GM21529 (cell line): ENCODE results near the gene LCN12.

Experiments
- ATAC-seq: cut with Tn5 transposase; IDR thresholded peaks from one replicate; pipeline ENCODE4 v1.9.1; 2021; ENCODE audit not compliant: unreplicated experiment

LCN12 gene

DNA sequence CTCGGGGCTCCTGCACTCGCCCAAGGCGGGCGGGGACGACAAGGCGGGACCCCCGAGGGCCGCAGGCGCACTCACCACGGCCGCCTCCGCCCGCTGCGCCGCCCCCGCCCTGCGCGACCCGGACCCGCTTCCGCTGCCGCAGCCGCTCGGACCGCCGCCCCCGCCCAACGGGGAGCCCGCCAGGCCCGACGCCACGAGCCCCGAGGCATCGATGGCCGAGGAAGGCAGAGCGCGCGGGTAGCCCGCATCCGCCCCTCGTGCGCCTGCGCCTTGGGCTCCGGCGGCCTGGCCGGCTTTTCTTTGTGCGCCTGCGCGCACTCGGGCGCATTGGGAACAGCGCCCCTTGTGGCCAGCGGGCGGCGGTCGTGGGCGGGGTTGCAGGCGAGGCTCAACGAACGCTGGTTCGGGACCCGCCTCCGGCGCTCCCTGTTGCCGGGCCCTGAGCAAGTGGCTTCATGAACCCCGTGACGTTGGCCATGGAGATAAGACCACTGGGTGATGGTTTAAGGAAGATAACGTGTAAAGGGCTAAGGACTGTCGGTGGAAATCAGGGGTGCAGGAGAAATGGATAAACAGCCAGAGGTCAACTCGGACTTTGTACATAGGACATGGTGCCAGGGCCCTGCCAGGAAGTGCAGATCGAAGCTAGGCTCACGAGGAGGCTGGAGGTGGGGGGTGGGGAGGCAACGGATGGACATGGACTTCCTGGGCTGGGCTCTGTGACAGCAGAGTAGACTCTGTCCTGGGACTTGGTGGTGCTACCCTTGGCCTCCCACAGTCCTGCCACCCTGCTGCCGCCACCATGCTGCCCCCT, 7.3 kb upstream of the LCN12 start, which contains the start of the genes C8G and FBXW5:
Gene C8G (plus strand): TSS at position 725 of the 814 bp plus-strand sequence. CDS start 78 bp downstream, at position 803.
Gene FBXW5 (minus strand): TSS at position 220 of the 814 bp plus-strand sequence. CDS start 655 bp downstream, outside the sequence.
- peak; percentile 62 for ATAC-seq

DNA sequence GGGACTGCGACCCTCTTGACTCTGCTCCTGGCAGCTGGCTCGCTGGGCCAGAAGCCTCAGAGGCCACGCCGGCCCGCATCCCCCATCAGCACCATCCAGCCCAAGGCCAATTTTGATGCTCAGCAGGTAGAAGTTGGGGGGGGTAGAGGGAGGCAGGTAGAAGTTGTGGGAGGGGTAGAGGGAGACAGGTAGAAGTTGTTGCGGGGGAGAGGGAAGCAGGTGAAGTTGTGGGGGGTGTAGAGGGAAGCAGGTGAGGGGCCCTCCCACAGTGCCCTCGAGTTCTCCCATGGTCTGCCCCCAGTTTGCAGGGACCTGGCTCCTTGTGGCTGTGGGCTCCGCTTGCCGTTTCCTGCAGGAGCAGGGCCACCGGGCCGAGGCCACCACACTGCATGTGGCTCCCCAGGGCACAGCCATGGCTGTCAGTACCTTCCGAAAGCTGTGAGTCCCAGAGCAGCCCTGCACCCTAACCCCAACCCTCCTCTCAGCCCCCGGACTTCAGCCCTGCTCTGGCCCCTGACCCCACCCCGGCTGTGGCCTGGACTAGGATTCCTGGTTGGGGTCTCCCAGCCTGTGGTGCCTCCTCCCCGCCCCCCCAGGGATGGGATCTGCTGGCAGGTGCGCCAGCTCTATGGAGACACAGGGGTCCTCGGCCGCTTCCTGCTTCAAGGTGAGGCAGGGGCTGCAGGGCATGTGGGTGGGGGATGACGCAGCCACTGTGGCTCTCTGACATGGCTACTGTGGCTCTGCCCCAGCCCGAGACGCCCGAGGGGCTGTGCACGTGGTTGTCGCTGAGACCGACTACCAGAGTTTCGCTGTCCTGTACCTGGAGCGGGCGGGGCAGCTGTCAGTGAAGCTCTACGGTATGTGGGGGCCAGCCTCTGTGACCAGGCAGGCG, 6.5 kb upstream of the LCN12 start:
- ATAC-seq = no peak

DNA sequence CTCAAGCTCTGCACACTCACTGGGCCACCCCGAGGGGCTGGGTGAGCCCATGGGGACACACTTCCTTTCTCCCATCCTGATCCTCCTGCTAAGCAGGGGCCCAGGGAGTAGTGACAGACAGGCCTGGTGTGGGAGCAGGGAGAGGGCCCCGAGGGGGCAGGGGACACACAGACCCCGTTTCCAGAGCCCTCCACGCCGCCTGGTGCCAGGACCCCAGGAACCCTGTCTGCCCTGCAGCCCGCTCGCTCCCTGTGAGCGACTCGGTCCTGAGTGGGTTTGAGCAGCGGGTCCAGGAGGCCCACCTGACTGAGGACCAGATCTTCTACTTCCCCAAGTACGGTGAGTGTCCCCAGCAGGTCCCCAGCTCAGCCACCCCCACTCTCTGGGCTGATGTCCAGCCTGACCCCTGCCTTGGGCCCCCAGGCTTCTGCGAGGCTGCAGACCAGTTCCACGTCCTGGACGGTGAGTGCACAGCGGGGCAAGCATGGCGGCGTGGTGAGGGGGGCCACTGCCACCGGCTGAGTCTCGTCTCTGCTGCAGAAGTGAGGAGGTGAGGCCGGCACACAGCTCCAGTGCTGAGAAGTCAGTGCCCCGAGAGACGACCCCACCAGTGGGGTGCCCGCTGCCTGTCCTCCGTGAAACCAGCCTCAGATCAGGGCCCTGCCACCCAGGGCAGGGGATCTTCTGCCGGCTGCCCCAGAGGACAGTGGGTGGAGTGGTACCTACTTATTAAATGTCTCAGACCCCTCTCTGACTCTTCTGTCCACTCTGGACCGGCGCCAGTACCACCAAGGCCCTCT, 5.6 kb upstream of the LCN12 start:
- no peak for ATAC-seq

DNA sequence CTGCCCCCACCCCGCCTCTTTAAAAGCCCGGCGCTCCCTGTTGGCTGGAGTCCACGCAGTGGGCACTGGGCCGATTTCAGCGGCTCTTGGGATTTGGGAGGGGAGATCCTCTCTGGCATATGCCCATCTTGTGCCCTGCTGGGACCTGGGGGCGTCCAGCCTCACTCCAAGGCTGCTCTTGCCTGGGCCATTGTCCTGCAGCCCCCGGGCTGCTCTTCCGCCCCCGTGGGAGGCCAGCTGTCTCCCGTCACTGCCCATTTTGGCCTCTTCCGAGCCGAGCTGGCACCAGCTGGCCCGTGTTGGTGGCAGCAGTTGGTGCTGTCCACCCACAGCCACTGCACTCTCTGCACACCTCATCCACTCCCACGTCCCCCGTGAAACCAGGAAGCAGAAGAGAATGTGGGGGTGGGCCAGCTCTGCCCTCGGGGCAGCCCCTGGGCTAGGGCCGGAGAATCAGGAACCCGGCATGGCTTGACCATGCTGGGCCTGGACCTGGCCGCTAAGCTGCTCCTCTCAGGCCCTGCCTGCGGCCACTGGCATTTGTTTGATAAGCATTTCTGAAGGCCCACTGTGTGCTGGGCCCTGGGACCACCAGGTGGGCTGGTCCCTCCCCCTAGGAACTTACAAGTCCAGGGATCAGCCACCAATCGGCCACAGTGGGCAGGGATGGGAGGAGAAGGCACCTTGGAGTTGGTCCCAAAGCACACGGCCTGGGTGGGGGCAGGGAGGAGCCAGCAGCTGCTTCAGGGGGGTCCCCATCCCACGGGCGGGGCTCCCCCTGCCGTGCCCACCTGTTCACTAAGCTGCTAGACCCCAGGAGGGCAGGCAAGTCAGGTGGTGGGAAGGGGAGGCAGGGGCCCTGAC, 4.8 kb upstream of the LCN12 start:
- ATAC-seq = no peak

DNA sequence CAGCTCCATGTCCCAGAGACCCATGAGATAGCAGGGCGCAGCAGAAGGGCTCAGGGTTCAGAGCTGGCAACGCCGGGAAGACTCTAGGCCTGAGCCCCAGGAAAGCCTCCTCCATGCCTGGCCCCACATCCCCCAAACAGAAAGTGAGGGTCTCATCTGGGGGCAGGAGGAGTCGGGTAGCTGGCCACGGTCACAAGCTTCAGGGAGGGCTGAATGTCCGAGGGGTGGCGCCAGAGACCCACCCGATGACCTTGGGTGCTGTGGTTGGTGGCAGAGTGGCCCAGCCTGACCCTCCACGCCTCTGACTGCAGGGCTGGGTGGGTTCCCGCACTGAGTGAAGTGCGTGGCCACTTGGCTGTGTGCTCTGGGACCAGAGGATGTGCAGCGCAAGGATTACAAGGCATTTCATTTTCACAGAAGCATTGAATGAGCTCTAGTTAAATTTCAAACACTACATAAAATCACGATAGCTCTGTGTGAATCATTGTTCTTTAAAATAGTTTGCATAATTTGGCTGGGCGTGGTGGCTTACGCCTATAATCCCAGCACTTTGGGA, 4.0 kb upstream of the LCN12 start:
- no peak for ATAC-seq

DNA sequence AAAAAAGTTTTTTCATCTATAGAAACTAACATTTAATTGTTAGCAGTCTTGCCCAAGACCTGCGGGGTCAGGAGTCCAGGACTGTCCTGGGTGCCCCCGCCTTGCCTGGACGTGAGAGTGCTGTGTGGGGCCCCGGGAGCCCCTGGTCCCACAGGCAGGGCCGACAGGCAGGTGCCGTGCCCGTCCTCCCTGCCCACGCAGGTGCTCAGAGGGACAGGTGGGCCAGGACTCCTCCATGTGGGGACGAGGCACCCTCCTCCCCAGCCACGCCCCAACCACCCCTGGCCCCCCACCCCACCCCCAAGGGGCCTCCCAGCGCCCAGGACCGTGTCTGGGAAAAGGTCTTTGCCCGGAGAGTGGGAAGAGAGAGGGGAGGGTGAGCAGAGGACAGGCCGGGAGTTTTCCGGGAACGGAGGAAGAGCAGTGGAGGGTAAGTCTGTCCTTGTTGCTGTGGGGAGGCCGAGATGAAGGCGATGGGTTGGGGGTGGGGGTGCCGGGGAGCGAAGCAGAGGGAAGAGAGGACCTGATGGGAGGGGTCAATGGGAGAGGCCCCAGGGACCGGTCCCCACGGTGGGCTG, 2.7 kb upstream of the LCN12 start:
- no peak for ATAC-seq

DNA sequence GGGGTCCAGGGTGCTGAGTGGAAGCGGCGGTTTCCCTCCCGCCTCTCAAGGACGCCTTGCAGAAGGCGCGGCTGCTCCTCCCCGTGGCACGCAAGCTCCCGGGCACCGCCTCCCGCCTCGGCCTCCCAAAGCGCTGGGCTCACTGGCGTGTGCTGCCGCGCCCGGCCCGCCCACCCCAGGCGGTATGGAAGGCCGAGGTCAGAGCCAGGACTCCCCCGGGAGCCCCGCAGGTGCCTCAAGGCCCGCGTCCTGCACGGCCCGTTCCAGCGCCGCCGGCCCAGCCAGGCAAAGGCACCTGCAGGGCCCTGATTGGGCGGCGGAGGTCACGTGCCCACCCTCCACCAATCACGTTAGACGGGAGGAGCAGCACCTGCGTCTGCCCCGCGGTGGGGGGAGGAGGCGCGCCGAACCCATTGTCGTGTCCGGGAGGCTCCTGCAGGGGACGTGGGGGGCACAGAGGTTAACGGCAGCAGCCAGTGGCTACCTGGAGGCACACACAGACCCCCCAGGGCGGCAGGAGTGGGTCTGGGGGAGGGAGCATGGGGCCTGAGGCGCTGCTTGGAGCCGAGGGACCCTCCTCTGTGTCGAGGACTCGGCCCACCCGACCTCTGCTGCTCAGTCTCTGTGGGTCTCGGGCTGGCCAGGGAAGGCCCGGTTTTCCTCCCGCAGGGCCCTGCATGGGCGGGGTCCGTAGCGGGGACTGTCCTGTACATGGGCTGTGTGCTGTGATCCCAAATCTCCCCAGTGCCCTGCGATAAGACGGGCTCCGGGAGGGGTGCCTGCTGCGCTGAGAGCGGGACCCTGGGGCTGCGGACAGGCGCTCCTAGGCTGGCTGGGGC, 2.0 kb upstream of the LCN12 start:
- peak; percentile 87 for ATAC-seq

DNA sequence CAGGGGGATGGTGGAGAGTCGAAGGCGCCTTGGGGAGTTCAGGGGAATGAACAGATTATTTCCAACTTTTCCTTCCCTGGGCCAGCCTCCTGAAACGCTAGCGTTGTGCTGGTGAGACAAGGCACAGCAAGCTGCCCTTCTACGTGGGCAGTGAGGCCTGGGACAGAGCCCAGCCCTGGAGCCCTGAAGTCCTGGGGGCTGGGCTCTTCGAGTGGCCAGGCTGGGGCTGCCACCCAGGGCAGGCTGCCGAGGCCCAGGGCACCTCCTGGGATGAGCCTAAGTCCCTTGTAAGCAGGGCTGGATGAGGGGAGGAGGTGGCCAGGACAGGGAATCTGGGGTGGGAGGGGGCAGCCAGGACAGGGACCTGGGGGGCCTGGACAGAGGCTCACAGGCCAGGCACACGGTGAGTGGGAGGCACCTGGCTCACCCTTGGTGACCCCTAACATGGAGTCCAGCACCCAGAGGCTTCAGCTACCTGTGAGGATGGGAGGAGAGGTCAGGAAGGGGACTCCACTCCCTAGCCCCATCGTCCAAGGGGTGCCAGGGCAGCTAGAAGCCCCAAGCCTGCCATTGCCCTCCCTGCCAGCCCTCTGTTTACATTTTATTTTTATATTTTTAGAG, 1.3 kb upstream of the LCN12 start:
- ATAC-seq = no peak

DNA sequence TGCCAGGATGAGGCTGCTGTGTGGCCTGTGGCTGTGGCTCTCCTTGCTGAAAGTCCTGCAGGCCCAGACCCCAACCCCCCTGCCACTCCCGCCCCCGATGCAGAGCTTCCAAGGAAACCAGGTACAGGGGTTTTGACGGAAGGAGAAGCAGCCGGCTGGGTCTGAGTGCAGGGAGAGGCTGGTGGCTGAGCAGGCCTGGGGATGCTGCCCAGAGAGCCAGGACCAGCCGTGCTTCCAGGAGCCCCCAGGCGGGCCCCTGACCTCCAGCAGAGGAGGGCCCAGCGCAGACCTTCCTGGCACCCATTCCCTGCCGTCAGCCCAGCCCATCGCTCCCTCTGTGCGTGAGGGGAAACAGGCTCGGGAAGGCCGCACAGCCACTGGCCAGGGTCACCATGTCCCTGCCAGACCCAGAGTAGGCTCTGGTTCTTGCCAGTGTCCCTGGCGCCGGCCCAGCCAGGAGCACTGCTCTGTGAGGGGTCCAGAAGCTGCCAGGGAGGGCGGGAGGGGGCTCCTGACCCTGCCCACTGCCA, 313 bp downstream of the LCN12 start:
- no peak for ATAC-seq

DNA sequence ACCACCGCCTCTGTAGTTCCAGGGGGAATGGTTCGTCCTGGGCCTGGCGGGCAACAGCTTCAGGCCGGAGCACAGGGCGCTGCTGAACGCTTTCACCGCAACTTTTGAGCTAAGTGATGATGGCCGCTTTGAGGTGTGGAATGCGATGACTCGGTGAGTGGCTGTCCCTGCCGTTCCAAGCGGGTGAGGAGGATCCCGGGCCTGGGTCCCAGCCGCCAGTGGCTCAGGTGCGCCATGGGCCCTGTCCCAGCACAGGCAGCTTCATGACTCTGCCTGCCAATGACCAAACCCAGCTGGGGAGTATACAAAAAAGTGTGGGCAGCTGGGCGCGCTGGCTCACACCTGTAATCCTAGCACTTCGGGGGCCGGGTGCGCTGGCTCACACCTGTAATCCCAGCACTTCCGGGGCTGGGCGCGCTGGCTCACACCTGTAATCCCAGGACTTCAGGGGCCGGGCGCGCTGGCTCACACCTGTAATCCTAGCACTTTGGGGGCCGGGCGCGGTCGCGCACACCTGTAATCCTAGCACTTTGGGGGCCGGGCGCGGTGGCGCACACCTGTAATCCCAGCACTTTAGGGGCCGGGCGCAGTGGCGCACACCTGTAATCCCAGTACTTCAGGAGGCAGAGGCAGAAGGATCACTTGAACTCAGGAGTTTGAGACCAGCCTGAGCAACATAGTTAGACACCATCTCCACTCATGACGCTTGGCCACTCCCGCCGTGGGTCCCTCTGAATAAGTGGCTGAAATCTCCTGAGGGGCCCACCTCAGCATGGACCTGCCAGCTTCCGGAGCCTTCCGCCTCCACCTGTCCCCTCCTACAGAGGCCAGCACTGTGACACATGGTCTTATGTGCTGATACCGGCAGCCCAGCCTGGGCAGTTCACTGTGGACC, 1.1 kb downstream of the LCN12 start:
- no peak for ATAC-seq

DNA sequence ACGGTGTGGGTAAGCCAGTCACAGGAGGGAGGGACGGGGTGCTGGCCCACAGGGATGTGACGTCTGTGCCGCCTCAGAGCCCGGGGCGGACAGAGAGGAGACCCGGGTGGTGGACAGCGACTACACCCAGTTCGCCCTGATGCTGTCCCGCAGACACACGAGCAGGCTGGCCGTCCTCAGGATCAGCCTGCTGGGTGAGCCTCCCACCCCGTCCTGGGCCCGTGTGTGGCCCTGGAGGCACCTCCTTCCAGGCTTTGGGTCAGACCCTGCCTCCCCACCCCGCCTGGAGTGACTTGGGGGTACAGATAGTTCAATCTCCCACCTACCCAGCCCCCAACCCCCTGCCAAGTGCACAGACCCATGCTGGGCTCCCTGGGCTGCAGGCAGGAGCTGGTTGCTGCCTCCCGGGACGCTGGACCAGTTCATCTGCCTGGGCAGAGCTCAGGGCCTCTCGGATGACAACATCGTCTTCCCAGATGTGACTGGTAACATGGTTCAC, 1.7 kb downstream of the LCN12 start:
- no peak for ATAC-seq

DNA sequence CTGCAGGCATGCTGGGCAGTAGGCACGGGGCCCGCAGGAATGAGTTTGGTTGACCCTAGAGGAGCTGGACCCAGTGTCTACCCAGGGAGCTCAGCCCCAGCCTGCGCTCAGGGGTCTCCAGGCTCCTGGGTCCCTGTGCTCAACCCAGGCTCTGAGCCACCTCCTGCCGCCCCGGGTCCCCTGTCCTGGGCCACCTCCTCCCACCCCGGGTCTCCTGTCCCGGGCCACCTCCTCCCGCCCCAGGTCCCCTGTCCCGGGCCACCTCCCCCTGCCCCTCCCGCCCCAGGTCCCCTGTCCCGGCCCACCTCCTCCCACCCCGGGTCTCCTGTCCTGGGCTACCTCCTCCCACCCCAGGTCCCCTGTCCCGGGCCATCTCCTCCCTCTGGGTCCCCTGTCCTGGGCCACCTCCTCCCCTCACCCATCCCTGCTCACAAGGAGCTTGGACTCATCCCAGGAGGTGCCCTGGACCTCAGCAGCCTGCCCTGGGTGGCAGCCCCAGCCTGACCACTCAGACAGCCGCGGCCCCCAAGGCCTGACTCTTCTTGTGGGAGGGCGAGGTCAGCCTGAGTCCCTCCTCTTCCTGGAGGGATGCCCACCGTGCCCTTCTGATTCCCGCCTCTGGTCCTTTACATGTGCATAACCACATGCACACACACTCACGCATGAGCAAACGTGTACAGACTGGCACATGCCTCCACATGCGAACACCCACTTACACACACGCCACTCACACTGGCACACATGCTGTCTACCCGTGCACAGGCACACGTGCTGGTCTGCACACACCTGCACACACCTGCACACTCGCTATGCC, 2.4 kb downstream of the LCN12 start:
- no peak for ATAC-seq

DNA sequence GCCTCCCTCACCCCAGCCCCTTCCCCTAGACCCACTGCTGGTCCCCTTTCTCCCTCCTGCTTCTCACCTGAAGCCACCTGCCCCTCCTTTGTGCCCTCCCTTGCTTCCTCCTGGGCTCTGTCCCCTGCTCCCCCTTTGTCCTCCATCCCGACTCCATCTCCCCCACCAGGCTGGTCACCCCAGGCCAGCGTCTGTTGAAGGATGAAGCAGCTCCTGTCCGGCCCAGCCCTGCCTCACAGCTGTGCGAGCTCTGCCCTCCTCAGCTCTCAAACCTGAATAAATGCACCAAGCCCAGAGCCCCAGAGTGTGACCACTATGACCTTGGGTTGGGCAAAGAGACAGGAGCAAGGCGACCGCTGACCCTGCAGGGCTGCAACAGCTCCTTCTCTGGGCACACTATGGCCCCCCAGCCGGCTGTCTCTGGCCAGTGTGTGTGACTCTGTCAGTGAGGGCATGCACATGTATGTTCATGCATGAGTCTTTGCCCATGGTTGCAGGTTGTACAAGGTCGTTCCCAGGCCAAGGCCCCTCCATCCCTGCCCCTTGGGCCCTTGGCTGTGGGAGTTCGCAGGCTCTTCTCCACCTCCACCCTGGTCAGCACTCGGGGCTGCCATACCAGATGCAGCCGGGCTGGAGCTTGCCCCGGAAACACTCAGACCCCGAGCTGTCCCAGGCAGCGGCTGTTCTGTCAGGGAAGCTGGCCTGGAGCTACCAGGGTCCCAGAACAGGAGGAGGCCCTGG, 3.3 kb downstream of the LCN12 start:
- ATAC-seq = no peak

DNA sequence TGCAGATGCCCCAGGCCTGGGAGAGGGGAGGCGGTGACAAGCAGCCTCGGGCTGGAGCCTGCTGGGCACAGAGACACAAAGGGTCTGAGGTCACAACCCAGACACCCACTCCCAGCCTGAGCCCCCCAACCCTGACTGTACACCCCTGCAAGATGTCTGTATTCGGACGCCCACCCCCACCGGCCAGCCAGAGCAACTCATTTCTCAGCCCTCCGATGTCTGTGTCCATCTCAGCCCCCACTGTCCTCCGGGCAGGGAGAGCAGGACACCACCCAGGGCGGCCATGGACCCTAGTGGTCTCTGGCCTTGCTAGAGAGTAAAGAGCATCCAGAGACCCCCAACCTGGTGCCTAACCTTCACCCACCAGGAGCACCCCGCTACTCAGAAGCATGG, 3.9 kb downstream of the LCN12 start:
- ATAC-seq = no peak

DNA sequence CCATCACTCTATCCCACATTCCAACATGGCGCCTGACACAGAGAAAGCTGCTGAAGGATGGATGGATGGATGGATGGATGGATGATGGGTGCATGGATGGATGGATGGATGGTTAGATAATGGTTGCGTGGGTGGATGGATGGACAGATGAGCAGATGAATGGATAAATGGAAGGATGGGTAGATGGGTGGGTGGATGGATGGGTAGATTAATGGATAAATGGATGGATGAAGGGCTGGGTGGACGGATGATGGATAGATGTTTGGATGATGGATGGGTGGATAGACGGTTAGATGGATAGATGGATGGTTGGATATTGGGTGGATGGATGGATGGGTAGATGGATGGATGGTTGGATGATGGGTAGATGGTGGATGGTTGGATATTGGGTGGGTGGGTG, 4.5 kb downstream of the LCN12 start:
- ATAC-seq = no peak
